GM18868 (cell line): Measurements from ENCODE around the gene TESK2.
"Not testable (repeated sequence)": the region's sequence is repeated elsewhere in the genome, so short reads cannot be mapped to it uniquely, and the experiment has no call there.

Source experiments
- ATAC-seq: cut with Tn5 transposase; IDR thresholded peaks from one replicate; pipeline ENCODE4 v1.9.1; 2021; ENCODE audit warnings: mild to moderate bottlenecking, moderate library complexity; ENCODE audit not compliant: unreplicated experiment

Gene TESK2

DNA sequence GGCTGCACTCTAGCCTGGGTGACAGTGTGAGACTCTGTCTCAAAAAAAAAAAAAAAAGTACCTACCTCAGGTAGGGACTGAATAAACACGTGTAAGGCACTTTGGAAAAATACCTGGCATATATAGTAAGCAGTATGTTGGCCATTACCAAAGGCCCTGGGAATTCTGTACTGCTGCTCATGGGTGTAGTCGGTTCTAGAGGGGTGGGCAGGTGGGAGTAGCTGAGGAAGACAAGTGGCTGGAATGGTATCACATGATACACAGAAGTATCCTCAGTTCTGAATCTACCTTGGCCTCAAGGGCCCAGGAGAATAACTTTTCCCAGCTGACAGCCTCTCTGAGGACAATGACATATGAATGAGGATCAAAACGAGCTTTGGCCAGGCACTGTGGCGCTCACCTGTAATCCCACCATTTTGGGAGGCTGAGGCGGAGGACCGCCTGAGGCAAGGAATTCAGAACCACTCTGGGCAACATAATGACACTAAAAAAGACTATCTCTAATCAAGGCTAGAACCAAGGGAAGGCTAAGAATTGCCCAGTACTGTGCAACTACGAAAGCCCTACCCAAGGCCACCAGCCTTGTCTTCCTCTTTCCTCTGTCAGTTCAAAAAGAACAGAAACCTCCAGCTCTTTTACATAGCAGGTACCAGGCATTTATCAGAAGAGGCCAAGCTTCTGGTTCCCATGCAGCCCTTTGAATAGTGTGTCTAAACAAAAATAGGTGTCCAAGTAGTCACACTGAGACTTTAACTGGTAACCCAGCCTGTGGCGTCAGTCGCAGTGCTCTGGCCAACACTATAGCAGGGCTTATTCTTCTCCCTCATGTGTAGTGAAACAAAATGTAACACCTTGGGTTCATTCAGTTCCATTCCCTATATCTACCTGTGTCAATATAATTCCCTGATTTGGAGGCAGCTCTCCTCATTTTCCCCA is 19.3 kb upstream of the TESK2 start:
- ATAC-seq: no peak

DNA sequence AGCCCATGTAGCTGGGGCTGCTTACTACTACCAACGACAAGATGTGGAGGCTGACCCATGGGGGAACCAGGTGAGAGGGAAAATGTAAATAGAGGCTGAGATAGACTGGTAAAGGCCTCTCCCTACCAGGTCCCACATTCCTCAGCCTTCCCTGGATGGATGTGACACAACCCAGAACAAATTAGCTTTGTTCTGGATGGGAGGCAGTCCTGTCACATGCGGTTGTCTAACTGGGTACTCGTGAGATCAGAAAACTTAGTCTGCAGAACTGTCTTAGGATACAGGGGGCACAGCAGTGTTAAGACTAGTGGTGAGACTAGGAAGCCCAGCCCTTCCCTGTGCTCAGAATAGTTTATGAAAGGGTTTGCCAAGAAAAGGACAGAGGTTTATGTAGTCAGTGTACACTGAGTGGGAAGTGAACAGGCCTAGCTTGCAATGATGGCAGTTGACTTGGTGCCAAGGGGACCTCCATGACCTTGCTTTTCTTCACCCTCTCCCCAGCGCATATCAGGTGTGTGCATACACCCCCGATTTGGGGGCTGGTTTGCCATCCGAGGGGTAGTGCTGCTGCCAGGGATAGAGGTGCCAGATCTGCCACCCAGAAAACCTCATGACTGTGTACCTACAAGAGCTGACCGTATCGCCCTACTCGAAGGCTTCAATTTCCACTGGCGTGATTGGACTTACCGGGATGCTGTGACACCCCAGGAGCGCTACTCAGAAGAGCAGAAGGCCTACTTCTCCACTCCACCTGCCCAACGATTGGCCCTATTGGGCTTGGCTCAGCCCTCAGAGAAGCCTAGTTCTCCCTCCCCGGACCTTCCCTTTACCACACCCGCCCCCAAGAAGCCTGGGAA is 17.6 kb upstream of the TESK2 start:
- no peak for ATAC-seq

DNA sequence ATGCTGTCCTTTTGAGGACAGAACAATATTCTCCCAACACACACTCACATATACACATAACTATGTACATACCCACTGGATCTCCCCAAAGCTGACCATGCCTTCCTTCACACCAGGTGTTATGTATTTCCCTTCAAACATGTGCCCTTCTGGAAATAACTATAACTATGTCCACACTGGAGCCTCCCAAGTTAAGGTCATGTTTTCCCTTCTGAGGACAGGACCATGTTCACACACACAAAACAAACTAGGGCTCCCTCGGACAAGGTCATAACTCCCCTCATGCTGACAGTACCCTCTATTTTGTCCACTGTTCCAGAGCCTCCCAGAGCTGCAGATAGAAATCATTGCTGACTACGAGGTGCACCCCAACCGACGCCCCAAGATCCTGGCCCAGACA is 16.9 kb upstream of the TESK2 start:
- ATAC-seq: no peak

DNA sequence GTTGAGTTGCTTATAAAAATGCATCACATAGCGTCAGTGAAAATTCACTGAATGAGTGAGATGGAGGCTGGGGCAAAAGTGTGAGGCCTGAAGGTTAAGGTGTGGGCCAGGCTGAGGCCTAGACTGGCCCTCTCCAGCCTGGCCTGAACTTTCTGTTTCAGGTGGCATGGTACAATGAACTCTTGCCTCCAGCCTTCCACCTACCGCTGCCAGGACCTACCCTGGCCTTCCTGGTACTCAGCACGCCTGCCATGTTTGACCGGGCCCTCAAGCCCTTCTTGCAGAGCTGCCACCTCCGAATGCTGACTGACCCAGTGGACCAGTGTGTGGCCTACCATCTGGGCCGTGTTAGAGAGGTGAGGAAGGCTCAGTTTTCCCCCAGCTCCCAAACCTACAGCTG is 16.2 kb upstream of the TESK2 start:
- no peak for ATAC-seq

DNA sequence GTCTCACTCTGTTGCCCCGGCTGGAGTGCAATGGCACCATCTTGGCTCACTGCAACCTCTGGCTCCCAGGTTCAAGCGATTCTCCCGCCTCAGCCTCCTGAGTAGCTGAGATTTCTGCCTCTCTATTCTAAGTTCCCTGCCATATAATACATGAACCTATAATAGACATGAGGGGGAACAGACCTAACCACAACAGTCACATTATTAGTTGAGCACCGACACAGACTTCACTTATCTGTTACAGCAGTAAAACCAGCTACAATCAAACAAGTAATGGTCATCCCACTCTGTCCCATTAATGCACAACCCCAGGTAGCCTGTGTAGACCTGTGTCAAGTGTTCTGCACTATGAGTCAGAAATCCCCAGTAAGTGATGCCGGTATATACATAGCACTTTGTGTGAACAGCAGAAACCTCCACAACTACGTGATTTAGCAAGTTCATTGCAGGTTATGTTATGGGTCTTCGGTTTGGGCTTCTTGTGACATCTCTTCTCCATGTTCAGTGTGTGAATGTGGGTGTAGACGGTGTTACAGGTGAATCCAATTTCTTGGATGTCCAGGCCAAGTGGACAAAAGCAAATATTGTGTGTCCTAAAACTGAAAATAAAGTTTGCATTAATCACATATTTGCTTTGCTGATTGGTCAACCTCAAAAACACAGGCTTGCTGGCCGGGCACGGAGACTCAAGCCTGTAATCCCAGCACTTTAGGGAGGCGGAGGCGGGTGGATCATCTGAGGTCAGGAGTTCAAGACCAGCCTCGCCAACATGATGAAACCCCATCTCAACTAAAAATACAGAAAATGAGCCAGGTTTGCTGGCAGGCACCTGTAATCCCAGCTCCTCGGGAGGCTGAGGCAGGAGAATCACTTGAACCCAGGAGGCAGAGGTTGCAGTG is 12.7 kb upstream of the TESK2 start:
- no peak for ATAC-seq

DNA sequence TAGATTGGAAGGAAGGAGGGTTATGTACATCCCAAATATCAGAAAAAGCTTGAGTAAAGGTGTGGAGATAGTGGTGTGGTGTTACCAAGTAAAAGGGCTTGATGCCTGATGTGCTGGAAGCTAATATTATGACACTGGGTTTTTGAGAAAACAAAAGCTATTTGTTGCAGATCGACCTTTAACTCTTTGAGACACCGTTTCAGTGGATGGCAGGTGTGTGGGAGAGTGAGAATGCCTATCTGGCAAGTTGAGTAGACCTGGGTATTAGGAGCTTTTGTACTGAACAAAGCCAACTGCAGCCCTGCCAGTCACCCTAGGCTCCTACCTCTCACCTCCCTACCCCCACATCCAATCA is 10.5 kb upstream of the TESK2 start:
- no peak for ATAC-seq

DNA sequence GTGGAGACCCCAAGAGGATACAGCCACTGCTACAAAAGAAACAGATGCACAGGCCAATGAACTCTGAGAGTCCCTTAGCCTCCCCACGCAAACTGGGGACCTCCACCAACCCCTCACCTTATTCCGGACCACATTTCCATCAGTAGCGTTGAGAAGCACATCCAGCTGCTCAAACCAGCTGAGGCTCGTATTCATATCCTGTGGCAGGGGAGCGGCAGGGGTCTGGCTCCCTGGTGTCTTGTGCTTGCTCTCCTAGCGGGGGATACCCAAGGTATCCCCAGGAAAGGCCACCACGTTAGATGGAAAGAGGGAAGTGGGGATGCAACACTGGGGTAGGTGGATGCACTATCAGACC is 8.4 kb upstream of the TESK2 start:
- no peak for ATAC-seq

DNA sequence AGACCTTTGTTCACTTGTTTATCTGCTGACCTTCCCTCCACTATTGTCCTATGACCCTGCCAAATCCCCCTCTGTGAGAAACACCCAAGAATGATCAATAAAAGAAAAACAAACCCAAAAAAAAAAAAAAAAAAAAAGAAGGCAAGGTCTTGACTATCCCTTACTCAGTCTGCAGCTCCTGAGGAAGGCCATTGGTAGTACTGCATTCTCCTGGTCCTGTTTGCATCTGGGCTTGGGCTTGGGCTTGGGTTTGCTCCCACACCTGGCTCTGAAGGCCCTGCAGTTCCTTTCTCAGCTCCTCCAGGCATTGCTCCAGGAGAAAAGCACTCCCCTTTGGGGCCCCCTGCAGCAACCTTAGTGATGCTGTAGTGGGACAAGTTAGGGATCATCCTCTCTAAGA is 7.3 kb upstream of the TESK2 start:
- no peak for ATAC-seq

DNA sequence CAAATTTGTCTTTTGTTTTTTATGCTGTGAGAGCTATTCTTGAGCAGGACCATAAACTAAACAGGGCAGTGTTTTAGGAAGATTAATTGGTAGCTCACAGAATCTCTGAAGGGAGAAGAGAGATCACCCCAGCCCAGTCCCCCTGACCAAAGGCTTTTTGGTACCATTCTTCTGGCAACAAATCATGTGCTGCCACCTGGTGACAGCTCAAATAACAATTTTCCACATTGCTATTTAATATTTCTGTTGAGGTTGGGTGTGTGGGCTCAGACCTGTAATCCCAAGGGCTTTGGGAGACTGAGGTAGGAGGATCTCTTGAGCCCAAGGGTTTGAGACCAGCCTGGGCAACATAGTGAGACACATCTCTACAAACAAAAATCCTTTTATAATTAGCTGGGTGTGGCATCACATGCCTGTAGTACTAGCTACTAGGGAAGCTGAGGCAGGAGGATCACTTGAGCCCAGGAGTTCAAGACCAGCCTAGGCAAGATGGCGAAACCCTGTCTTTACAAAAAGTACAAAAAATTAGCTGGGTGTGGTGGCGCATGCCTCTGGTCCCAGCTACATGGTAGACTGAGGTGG is 2.2 kb upstream of the TESK2 start:
- no peak for ATAC-seq

DNA sequence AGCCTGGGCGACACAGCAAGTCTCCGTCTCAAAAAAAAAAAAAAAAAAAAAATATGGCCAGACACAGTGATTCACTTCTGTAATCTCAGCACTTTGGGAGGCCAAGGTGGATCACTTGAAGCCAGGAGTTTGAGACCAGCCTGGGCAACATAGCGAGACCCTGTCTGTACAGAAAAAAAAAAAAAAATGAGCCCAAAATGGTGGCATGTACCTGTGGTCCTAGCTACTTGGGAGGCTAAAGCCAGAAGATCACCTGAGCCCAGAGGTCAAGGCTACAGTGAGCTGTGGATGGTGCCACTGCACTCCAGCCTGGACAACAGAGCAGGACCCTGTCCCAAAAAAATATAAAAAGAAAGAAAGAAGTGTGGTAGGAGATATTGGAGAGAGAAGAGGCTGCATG is 1.7 kb upstream of the TESK2 start:
- ATAC-seq: no peak

DNA sequence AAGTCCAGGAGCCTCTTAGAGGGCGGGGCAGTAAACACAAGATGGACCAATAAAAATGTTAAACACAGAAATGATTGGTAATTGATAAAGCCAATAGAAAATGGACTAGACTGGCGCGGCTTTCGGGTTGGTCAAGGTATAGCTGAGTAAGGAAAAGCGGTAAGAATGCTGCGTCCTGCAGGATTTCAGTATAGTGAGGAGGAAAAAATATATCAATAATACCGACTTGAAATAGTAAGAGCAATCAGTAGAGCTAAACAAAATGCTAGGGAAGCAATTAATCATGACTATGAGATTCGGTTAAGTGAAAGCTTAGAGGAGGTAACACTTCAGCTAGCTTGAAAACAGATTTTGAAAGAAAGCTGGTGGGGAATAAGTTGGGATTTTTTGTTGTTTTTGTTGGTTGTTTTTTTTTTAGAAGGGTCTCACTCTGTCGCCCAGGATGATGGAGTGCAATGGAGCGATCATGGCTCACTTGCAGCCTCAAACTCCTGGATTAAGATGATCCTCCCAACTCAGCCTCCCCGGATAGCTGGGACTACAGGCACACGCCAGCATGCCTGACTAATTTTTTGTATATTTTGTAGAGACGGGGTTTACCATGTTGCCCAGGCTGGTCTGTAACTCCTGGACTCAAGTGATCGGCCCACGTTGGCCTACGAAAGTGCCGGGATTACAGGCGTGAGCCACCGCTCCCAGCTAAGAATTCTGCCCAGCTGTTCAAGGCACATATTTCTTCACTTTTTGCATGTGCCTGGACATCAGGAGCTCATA is 711 bp upstream of the TESK2 start:
- ATAC-seq: no peak

DNA sequence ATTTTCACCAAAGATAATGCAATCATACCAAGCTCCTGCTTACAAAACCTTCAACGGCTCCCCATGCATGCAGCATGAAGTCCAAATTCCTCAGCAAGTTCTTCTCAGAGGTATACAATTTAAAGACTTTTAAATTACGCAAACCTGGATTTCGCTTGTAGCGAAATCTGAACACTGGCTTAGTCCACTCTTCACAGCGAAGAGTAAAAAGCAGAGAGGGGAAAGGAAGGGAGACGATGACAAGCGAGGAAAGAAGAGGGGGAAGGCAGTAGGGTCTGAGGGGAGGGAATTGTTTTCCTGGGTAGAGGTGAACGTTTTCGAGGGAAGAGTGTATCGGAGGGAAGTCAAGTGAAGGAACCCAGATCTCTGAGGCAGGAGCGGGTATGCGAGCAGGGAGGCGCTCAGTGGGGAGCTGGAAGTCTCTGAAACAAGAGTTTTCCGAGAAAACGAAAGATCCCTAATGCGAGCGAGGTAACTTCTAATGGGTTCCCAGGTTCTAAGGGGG is 790 bp downstream of the TESK2 start:
- no peak for ATAC-seq

DNA sequence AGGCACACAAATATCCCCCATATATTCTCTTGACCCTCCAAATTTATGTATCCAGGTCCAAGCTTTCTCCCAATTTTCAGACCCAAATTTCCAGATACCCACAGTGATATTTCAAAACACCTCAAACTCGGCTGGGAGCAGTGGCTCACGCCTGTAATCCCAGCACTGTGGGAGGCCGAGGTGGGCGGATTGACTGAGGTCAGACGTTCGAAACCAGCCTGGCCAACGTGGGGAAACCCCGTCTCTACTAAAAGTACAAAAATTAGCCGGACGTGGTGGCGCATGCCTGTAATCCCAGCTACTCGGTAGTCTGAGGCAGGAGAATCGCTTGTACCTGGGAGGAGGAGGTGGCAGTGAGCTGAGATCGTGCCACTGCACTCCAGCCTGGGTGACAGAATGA is 1.6 kb downstream of the TESK2 start:
- ATAC-seq: not testable (repeated sequence)

DNA sequence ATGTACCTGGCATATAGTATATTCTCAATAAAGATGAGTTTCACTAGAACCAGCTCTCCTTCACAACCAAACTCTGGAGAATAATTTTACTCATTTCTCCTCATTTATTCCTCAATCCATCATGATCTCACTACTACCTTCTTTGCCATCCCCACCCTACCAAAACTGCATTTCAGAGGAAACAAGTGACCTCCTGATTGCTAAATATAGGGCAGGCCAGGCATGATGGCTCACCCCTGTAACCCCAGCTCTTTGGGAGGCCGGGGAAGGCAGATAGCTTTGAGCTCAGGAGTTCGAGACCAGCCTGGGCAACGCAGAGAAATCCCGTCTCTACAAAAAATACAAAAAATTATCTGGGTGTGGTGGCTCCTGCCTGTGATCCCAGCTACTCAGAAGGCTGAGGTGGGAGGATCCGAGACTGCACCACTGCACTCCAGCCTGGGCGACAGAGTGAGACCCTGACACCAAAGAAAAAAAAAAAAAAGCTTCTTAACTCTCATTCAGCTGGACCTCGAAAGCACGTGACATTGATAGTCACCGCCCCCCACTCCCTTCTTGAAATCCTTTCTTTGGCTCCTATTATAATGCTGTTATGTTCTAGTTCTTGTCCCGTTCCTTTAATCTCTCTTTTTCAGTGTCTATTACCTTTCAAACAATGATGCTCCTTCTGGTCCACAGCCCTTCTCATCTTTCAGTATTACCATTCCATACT is 2.1 kb downstream of the TESK2 start:
- no peak for ATAC-seq

DNA sequence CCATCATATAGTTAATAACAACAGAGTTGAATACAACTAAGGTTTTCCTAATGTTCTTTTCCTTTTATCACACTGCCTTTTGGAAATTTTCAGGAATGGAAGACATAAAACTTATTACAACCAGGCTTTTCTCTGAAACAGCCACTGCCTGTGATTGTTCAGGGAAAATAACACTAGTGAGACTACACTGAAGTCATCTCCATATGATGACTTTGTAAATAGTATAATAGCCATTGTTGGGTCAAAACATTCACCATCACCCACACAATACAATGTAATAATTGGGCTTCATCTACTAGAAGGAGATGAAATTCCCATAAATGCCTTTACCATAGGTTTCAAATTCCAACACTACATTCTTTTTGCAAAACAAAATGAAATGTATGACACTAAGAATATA is 5.0 kb downstream of the TESK2 start:
- no peak for ATAC-seq

DNA sequence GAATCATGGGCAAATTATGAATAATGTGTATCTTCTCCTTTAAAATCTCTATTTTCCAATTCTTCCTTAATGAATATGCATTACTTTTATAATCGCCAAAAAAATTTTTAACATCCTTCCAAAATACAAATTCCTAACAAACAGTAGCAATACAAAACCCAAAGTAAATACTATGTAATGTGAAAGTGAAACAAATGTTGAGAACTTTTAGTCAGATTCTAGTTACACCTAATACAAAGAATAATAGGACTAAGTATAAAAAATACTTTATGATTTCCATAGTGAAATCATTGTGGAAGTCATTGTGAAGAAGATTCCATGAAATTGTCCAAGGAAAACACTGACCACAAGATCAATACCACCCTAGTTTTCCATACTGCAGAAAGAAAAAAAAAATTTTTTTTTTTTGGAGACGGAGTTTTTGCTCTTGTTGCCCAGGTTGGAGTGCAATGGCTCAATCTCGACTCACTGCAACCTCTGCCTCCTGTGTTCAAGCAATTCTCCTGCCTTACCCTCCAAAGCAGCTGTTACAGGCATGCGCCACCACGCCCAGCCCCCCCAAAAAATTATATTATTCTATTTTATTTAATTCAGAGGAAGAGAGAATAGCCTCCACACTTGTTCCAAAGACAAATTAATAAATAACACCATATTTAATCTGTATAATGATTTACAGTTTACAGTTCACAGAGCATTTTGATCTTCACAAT is 11.8 kb downstream of the TESK2 start:
- ATAC-seq: no peak

DNA sequence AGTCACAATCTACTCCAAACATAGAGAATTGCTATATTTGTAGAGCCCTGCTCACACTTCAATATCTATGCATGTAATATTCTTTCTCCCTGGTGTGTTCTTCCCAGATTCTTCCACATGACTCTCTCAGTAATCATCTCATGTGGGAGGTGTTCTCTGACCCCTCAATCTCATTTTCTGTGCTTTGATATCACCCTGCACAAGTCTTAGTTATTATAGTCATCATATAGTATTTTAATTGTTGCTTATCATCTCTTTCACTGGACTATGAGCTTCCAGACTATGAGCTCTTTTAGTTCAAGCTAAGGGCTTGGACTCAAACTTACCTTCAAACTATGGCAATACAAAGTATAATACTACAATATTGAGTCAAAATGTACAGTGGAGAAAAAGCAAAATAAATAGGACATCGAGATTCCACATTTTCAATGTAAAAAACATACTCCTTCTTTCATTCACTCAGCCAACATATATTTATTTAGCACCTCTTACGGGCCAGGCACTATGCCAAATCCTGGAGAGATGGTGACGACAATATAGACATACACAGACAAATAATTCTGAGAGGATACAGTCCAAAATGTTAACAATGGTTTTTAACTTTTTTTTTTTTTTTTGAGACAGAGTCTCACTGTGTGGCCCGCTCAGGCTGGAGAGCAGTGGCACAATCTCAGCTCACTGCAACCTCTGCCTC is 12.7 kb downstream of the TESK2 start:
- ATAC-seq: no peak

DNA sequence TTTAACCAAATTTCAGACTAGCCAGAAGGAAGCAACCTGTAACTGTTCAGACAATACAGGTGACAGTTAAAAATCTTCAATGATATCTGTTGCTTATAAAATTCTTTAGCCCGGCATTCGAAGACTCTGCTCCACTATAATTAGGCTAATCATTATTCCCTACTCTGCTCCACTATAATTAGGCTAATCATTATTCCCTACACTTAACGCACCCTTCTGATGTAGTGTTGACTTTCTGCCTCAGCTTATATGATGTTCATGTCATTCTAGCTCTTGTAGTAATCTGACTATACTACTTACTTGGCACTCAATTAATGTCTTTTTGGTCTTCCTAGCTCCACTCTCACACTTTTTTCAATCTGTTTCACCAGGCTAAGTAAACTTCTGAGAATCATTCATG is 13.3 kb downstream of the TESK2 start:
- ATAC-seq: no peak
